Measurements from ENCODE around the gene RIPPLY3. TPM values are rescaled to one million over a fixed set of nuclear protein-coding genes. Genes with fewer than 3 reads are reported as not detected.

RIPPLY3 gene
- total RNA-seq, 4 donors from 2014 or later, result not detected

- peak overlapping the region; percentile 66 to 81 (median 76) for H3K27ac ChIP-seq
- peaks cover 9 to 16% of the 10 kb centered on the region in 2 donors for H3K4me1 ChIP-seq
- H3K27me3 ChIP-seq, result no peaks in the 10 kb centered on the region
- ATAC-seq (peak in 1 of 2 donors; percentile 22), DNase-seq (no peak)
- in situ Hi-C loops (cut with MboI; ENCODE audit: low sequenced_read_pairs in 4 of 4) (no loop called here), intact Hi-C loops (cut with DNase I; ENCODE audit: low total_unique reads) (loop anchor here (5.0 kb wide), 1 partner anchor 549 kb away; no protein-coding TSS in a partner anchor)
- H3K9me3 ChIP-seq, result no peaks in the 10 kb centered on the region
- H3K36me3 ChIP-seq, result no peaks in the 10 kb centered on the region
- no peak for TF ChIP-seq POLR2A (IDR thresholded peaks at IDR 0.05)
- TF ChIP-seq CTCF (IDR thresholded peaks at IDR 0.05 in 4 of 5, conservative IDR thresholded peaks at IDR 0.05 in 1 of 5), result no peak
- peak overlapping the region; percentile 56 to 71 (median 64) for H3K4me3 ChIP-seq
Observed at GRCh38 chr21:36981049-36981391, 25.5 kb upstream of the RIPPLY3 start.

- TF ChIP-seq CTCF (IDR thresholded peaks at IDR 0.05 in 4 of 5, conservative IDR thresholded peaks at IDR 0.05 in 1 of 5) (no peak), POLR2A (IDR thresholded peaks at IDR 0.05) (no peak)
- Histone ChIP-seq H3K9me3 (no peaks in the 10 kb centered on the region), H3K27me3 (no peaks in the 10 kb centered on the region), H3K4me1 (peaks cover 8 to 13% of the 10 kb centered on the region in 2 donors), H3K36me3 (no peaks in the 10 kb centered on the region), H3K27ac (no peak overlapping the region), H3K4me3 (no peak overlapping the region)
- in situ Hi-C loops (cut with MboI; ENCODE audit: low sequenced_read_pairs in 4 of 4) (no loop called here), intact Hi-C loops (cut with DNase I; ENCODE audit: low total_unique reads) (loop anchor here (5.0 kb wide), 1 partner anchor 550 kb away; no protein-coding TSS in a partner anchor)
- DNase-seq (no peak), ATAC-seq (no peak)
Observed at GRCh38 chr21:36981977-36982700, 24.4 kb upstream of the RIPPLY3 start.

GRCh38 chr21:36985751-36986594, 20.5 kb upstream of the RIPPLY3 start:
- Histone ChIP-seq H3K27ac (no peak overlapping the region), H3K27me3 (no peaks in the 10 kb centered on the region), H3K4me3 (no peak overlapping the region), H3K9me3 (no peaks in the 10 kb centered on the region), H3K4me1 (peaks cover 0 to 5% of the 10 kb centered on the region in 2 donors), H3K36me3 (no peaks in the 10 kb centered on the region)
- DNase-seq, result no peak
- in situ Hi-C loops (cut with MboI; ENCODE audit: low sequenced_read_pairs in 4 of 4), result no loop called here
- no peak for TF ChIP-seq CTCF (IDR thresholded peaks at IDR 0.05 in 4 of 5, conservative IDR thresholded peaks at IDR 0.05 in 1 of 5)
- TF ChIP-seq POLR2A (IDR thresholded peaks at IDR 0.05), result no peak
- intact Hi-C loops (cut with DNase I; ENCODE audit: low total_unique reads), result no loop called here
- ATAC-seq, result no peak

GRCh38 chr21:36987845-36988244, 18.7 kb upstream of the RIPPLY3 start:
- Histone ChIP-seq H3K36me3 (no peaks in the 10 kb centered on the region), H3K27me3 (no peaks in the 10 kb centered on the region), H3K4me3 (no peak overlapping the region), H3K9me3 (no peaks in the 10 kb centered on the region), H3K27ac (no peak overlapping the region), H3K4me1 (peaks cover 0 to 4% of the 10 kb centered on the region in 2 donors)
- TF ChIP-seq POLR2A (IDR thresholded peaks at IDR 0.05) (no peak), CTCF (IDR thresholded peaks at IDR 0.05 in 4 of 5, conservative IDR thresholded peaks at IDR 0.05 in 1 of 5) (no peak)
- DNase-seq (no peak), ATAC-seq (no peak)
- in situ Hi-C loops (cut with MboI; ENCODE audit: low sequenced_read_pairs in 4 of 4), result no loop called here
- intact Hi-C loops (cut with DNase I; ENCODE audit: low total_unique reads), result no loop called here
